ENCODE results near the gene SLITRK4.

GRCh38 chrX:143633461-143634308, 2.2 kb downstream of the SLITRK4 start:
- no peak for TF ChIP-seq POLR2A (IDR thresholded peaks at IDR 0.05)
- no peak for TF ChIP-seq CTCF (IDR thresholded peaks at IDR 0.05)
- no peak for TF ChIP-seq POLR2AphosphoS5 (IDR thresholded peaks at IDR 0.05)
- TF ChIP-seq EP300 (IDR thresholded peaks at IDR 0.05) = no peak
